WTC11 (cell line): ENCODE data around the gene TNK2. TPM values are rescaled to one million over a fixed set of nuclear protein-coding genes. Genes with fewer than 3 reads are reported as not detected.

Experiments used
- ATAC-seq: fragments of 200-7000 bp; cut with Tn5 transposase; 2 replicates; pipeline ENCODE4 v1.10.0; 2021; ENCODE audit warnings: mild to moderate bottlenecking, moderate library complexity
- CTCF ChIA-PET: fragments of 300-600 bp; sonication (Branson Sonifier 250); formaldehyde crosslinking; loops from one replicate; lab custom pipeline; 2021; ENCODE audit warnings: antibody characterized with exemption; lab: Charles Lee
- POLR2A ChIA-PET: fragments of 350-600 bp; sonication (Branson Sonifier 250); formaldehyde crosslinking; loops from one replicate; lab custom pipeline; 2021; ENCODE audit warnings: antibody characterized with exemption; lab: Charles Lee
- DNase-seq: peaks from one replicate; pipeline ENCODE4 v3.0.0; 2021; ENCODE audit warnings: low spot score
- H3K27ac Mint-ChIP-seq: 2 replicates; pipeline ENCODE4 v1.8.0; 2021; ENCODE audit warnings: mixed read lengths
- H3K27me3 Mint-ChIP-seq: 2 replicates; pipeline ENCODE4 v1.8.0; 2021; ENCODE audit warnings: low read depth, mild to moderate bottlenecking, moderate library complexity, mixed read lengths
- H3K36me3 Mint-ChIP-seq: 2 replicates; pipeline ENCODE4 v1.8.0; 2021; ENCODE audit warnings: mixed read lengths
- H3K4me1 Mint-ChIP-seq: 2 replicates; pipeline ENCODE4 v1.8.0; 2022; ENCODE audit warnings: mixed read lengths
- H3K4me3 Mint-ChIP-seq: 2 replicates; pipeline ENCODE4 v1.8.0; 2021; ENCODE audit warnings: mild to moderate bottlenecking, moderate library complexity, mixed read lengths
- H3K9me3 Mint-ChIP-seq: 2 replicates; pipeline ENCODE4 v1.8.0; 2021; ENCODE audit warnings: mixed read lengths
- CBFB ChIP-seq: sonication (generic); formaldehyde crosslinking; IDR thresholded peaks from 2 replicates; pipeline ENCODE4 v1.8.1; 2022; ENCODE audit warnings: mild to moderate bottlenecking, low read depth, missing genetic modification reagents
- CREB1 ChIP-seq: sonication (generic); formaldehyde crosslinking; IDR thresholded peaks from 2 replicates; pipeline ENCODE4 v1.8.0; 2023; ENCODE audit warnings: mild to moderate bottlenecking, missing genetic modification reagents
- ETV6 ChIP-seq: sonication (generic); formaldehyde crosslinking; IDR thresholded peaks from 2 replicates; pipeline ENCODE4 v1.8.1; 2022; ENCODE audit warnings: mild to moderate bottlenecking, missing genetic modification reagents
- GRHL2 ChIP-seq: fragments of 250-450 bp; sonication (Bioruptor Pico); IDR thresholded peaks from 2 replicates; pipeline ENCODE4 v1.8.0; 2022; ENCODE audit warnings: mild to moderate bottlenecking, moderate library complexity; ENCODE audit not compliant: insufficient replicate concordance, severe bottlenecking
- SMAD3 ChIP-seq: sonication (generic); formaldehyde crosslinking; IDR thresholded peaks from 2 replicates; pipeline ENCODE4 v1.8.0; 2022; ENCODE audit warnings: missing genetic modification reagents, mild to moderate bottlenecking, borderline replicate concordance
- SMAD4 ChIP-seq: sonication (generic); formaldehyde crosslinking; IDR thresholded peaks from 2 replicates; pipeline ENCODE4 v1.8.0; 2022; ENCODE audit warnings: mild to moderate bottlenecking, missing genetic modification reagents
- TEAD4 ChIP-seq: sonication (generic); formaldehyde crosslinking; IDR thresholded peaks from 2 replicates; pipeline ENCODE4 v1.8.0; 2022; ENCODE audit warnings: mild to moderate bottlenecking, missing genetic modification reagents
- ZBTB21 ChIP-seq: sonication (generic); formaldehyde crosslinking; IDR thresholded peaks from 2 replicates; pipeline ENCODE4 v1.8.1; 2023; ENCODE audit warnings: mild to moderate bottlenecking, missing genetic modification reagents, borderline replicate concordance
- ZNF121 ChIP-seq: sonication (generic); formaldehyde crosslinking; IDR thresholded peaks from 2 replicates; pipeline ENCODE4 v1.8.0; 2023; ENCODE audit warnings: missing genetic modification reagents
- ZNF416 ChIP-seq: fragments of 250-450 bp; sonication (Bioruptor Pico); IDR thresholded peaks from 2 replicates; pipeline ENCODE4 v1.9.0; 2021; ENCODE audit warnings: mild to moderate bottlenecking, inconsistent platforms
- total RNA-seq: library from RNA; stranded (reverse); gene quantifications from 3 replicates; pipeline ENCODE4 v1.2.3, GENCODE V29; 2021
- TF ChIP-seq, protein P1 (sequence below): fragments of 250-450 bp; sonication (Bioruptor Pico); IDR thresholded peaks from 2 replicates; pipeline ENCODE4 v2.1.2; 2022; ENCODE audit warnings: mild to moderate bottlenecking, moderate library complexity
- TF ChIP-seq, protein P2 (sequence below): fragments of 250-450 bp; sonication (Bioruptor Pico); conservative IDR thresholded peaks from 2 replicates; pipeline ENCODE4 v1.9.0; 2021; ENCODE audit warnings: mild to moderate bottlenecking
- TF ChIP-seq, protein P3 (sequence below): sonication (generic); formaldehyde crosslinking; IDR thresholded peaks from 2 replicates; pipeline ENCODE4 v1.8.0; 2023; ENCODE audit warnings: missing genetic modification reagents
- TF ChIP-seq, protein P4 (sequence below): fragments of 250-450 bp; sonication (Bioruptor Pico); IDR thresholded peaks from 2 replicates; pipeline ENCODE4 v1.9.0; 2021; ENCODE audit warnings: moderate library complexity, mild to moderate bottlenecking, inconsistent platforms, borderline replicate concordance
- TF ChIP-seq, protein P5 (sequence below): sonication (generic); formaldehyde crosslinking; IDR thresholded peaks from 2 replicates; pipeline ENCODE4 v1.8.1; 2023; ENCODE audit warnings: mild to moderate bottlenecking, missing genetic modification reagents, moderate library complexity

TNK2 gene
- total RNA-seq, 1 experiment from 2014 or later = 58.4 TPM

DNA sequence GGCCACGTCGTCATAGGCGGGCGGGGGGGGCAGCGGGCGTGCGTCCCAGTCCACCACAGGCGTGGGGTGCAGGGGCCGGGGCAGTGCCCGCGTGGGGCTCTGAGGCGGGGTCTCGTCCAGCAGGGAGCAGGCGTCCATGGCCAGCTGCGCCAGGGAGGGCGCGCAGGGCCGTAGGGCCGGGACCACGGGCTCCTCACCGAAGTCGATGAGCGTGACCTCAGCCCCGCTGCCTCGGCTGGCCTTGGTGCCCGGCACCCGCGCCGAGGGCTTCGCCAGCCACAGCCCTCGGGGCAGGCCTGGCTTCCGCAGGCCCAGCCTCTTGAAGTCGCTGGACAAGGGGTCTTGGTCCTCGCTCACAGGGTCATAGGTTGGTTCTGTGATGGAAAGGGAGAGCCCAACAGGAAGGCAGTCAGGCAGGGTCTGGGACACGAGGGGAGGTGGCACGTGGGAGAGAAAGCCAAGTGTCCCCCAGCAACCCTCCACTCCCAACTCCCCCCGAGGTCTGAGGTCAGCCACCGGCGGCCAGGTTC is 40.0 kb downstream of the TNK2 start:
- TF ChIP-seq, protein P1, sequence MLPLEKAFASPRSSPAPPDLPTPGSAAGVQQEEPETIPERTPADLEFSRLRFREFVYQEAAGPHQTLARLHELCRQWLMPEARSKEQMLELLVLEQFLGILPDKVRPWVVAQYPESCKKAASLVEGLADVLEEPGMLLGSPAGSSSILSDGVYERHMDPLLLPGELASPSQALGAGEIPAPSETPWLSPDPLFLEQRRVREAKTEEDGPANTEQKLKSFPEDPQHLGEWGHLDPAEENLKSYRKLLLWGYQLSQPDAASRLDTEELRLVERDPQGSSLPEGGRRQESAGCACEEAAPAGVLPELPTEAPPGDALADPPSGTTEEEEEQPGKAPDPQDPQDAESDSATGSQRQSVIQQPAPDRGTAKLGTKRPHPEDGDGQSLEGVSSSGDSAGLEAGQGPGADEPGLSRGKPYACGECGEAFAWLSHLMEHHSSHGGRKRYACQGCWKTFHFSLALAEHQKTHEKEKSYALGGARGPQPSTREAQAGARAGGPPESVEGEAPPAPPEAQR (CRISPR knock-in tag) = no peak
- no peak for TF ChIP-seq ZBTB21 (CRISPR knock-in tag)
- no peak for TF ChIP-seq ZNF121 (CRISPR knock-in tag)
- TF ChIP-seq, protein P2, sequence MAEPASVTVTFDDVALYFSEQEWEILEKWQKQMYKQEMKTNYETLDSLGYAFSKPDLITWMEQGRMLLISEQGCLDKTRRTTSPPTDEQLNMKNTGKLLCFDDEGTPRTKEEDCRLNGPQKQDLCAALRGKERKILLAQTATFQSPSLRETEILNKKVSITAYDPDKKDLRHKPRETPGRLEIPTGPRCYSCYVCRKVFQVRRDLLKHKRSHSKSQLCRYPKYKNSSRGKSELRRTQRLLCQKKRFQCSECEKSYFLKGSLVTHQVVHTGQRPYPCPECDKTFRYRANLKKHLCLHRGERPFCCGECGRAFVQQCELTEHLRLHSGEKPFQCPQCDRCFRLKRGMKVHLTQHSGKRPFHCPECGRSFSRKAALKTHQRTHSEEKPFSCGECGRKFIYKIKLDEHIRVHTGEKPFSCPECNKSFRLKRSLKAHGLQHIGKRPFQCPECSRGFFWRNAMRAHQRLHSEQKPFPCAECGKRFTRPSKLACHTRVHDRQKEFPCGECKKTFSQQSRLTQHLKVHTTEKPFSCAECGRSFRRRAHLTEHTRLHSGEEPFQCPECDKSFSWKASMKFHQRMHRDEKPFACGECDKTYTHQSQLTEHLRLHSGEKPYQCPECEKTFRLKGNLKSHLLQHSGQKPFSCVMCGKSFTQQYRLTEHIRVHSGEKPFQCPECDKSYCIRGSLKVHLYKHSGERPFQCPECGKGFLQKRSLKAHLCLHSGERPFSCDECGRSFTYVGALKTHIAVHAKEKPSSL = no peak
- no peak for TF ChIP-seq GRHL2 (CRISPR knock-in tag)
- TF ChIP-seq, protein P3, sequence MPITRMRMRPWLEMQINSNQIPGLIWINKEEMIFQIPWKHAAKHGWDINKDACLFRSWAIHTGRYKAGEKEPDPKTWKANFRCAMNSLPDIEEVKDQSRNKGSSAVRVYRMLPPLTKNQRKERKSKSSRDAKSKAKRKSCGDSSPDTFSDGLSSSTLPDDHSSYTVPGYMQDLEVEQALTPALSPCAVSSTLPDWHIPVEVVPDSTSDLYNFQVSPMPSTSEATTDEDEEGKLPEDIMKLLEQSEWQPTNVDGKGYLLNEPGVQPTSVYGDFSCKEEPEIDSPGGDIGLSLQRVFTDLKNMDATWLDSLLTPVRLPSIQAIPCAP (CRISPR knock-in tag) = no peak
- TF ChIP-seq CREB1 = no peak
- TF ChIP-seq SMAD4 (CRISPR knock-in tag) = no peak
- TF ChIP-seq, protein P4, sequence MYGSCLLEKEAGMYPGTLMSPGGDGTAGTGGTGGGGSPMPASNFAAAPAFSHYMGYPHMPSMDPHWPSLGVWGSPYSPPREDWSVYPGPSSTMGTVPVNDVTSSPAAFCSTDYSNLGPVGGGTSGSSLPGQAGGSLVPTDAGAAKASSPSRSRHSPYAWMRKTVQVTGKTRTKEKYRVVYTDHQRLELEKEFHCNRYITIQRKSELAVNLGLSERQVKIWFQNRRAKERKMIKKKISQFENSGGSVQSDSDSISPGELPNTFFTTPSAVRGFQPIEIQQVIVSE (CRISPR knock-in tag) = no peak
- TF ChIP-seq SMAD3 (CRISPR knock-in tag) = no peak
- TF ChIP-seq, protein P5, sequence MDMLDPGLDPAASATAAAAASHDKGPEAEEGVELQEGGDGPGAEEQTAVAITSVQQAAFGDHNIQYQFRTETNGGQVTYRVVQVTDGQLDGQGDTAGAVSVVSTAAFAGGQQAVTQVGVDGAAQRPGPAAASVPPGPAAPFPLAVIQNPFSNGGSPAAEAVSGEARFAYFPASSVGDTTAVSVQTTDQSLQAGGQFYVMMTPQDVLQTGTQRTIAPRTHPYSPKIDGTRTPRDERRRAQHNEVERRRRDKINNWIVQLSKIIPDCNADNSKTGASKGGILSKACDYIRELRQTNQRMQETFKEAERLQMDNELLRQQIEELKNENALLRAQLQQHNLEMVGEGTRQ (CRISPR knock-in tag) = no peak
- TF ChIP-seq ETV6 (CRISPR knock-in tag) = no peak
- Mint-ChIP-seq H3K4me1 (no peaks in the 10 kb centered on the region), H3K27me3 (no peaks in the 10 kb centered on the region), H3K27ac (no peak overlapping the region), H3K9me3 (no peaks in the 10 kb centered on the region), H3K36me3 (no peaks in the 10 kb centered on the region; the same call in 1 of the 2 replicates), H3K4me3 (no peak overlapping the region)
- ChIA-PET CTCF (interaction anchor here (1.1 to 1.8 kb wide), 2 partner anchors 22 to 27 kb away, joined by 3 to 7 read pairs; no protein-coding TSS in a partner anchor), POLR2A (no interaction called here)
- DNase-seq (no peak), ATAC-seq (no peak)

DNA sequence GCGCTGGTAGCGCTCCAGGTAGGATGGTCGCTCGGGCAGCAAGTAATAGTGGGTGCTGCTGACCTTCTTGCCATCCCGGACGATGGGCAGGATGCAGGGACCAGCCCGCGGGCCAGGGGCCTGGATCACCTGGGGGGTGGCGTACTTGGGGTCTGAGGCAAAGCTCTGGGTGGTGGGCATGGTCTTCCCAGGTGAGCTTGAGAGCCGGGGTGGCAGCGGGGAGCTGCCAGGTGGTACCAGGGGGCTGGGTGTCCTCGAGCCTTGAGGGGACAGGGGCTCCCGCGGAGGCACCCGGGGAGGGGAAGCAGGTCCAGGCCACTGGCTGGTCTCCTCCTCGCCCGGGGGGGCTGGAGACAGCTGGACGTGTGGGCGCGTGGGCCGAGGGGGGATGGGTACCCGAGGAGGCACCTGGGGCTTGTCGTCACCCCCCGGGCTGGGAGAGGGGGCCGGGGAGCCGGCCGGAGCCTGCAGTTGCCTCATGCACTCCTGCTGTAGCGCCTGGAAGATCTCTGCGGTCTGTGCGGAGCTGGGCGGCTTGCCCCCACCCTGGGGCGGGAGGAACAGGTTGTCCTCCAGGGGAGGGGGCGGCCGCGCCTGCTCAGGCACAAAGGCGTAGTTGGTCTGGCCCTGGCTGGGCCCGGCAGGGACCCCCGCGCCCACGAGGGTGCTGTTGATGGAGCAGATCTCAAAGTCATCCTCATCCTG is 40.6 kb downstream of the TNK2 start:
- TF ChIP-seq ZNF416 (CRISPR knock-in tag) (no peak), CBFB (CRISPR knock-in tag) (no peak), TEAD4 (CRISPR knock-in tag) (no peak)
- TF ChIP-seq, all 79 proteins: peak for 0

More for the DNA sequence above, 40.6 kb downstream of the TNK2 start:
- Mint-ChIP-seq H3K36me3 (no peaks in the 10 kb centered on the region; the same call in 1 of the 2 replicates), H3K27ac (no peak overlapping the region), H3K4me3 (no peak overlapping the region), H3K4me1 (no peaks in the 10 kb centered on the region), H3K27me3 (no peaks in the 10 kb centered on the region), H3K9me3 (no peaks in the 10 kb centered on the region)
- ATAC-seq (no peak), DNase-seq (no peak)
- POLR2A ChIA-PET = no interaction called here
- CTCF ChIA-PET = interaction anchor here (1.8 kb wide), 1 partner anchor 27 kb away, joined by 7 read pairs; no protein-coding TSS in a partner anchor
